Measurements from ENCODE around the gene ZMIZ1. TPM values are rescaled to one million over a fixed set of nuclear protein-coding genes. Genes with fewer than 3 reads are reported as not detected.

Gene ZMIZ1
- total RNA-seq, 1 experiment from 2014 or later: 35.8 TPM

DNA sequence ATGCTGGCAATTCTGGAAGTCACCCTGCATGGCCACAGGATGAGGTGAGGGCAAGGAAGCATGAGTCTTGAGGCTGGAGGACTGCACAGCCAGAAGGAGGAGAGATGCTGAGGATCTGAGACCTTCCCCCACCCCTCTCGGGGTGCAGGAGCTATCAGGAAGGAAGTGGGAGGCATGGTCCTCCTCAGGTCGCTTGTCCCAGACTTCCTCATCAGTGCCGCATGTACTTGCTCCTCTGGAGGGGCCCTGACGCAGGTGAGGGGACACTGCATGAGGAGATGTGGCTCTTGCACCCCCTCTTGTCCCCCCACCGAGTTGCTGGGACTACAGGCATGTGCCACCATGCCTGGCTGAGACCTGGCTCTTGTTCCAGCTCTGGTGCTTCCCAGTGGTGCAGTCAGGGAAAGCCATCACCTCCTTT lies 5.7 kb upstream of the ZMIZ1 start:
- no peak for TF ChIP-seq EZH2 (IDR thresholded peaks at IDR 0.05; ENCODE audit: borderline replicate concordance, low read depth, low read length, poor library complexity, severe bottlenecking)
- TF ChIP-seq, protein P1, sequence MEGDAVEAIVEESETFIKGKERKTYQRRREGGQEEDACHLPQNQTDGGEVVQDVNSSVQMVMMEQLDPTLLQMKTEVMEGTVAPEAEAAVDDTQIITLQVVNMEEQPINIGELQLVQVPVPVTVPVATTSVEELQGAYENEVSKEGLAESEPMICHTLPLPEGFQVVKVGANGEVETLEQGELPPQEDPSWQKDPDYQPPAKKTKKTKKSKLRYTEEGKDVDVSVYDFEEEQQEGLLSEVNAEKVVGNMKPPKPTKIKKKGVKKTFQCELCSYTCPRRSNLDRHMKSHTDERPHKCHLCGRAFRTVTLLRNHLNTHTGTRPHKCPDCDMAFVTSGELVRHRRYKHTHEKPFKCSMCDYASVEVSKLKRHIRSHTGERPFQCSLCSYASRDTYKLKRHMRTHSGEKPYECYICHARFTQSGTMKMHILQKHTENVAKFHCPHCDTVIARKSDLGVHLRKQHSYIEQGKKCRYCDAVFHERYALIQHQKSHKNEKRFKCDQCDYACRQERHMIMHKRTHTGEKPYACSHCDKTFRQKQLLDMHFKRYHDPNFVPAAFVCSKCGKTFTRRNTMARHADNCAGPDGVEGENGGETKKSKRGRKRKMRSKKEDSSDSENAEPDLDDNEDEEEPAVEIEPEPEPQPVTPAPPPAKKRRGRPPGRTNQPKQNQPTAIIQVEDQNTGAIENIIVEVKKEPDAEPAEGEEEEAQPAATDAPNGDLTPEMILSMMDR (conservative IDR thresholded peaks at IDR 0.05; ENCODE audit: low read depth, low read length): no peak
- ChIA-PET CTCF (no interaction called here), POLR2A (ENCODE audit: low non-redundant PET) (no interaction called here)
- H3K9me3 ChIP-seq (ENCODE audit: low read depth, low read length, poor library complexity, severe bottlenecking): no peaks in the 10 kb centered on the region
- no peaks in the 10 kb centered on the region for H3K27me3 ChIP-seq (replicated peaks; ENCODE audit: insufficient read depth, low read depth, low read length, poor library complexity)
- H3K27ac ChIP-seq (ENCODE audit: low read depth, low read length, poor library complexity, severe bottlenecking): no peak overlapping the region
- BruUV-seq (replicated peaks): no TSS peak
- intact Hi-C loops (cut with micrococcal nuclease; ENCODE audit: unreplicated experiment): loop anchor here (10.0 kb wide), 1 partner anchor 398 kb away; no protein-coding TSS in a partner anchor
- no peaks in the 10 kb centered on the region for H3K36me3 ChIP-seq (ENCODE audit: insufficient read depth, low read length, poor library complexity, severe bottlenecking)
- no peak overlapping the region for H3K4me3 ChIP-seq (ENCODE audit: low read depth, low read length, poor library complexity, severe bottlenecking)
- H3K4me1 ChIP-seq (ENCODE audit: insufficient read depth, low read length, poor library complexity, severe bottlenecking): peaks cover 3% of the 10 kb centered on the region
- no peak for DNase-seq (ENCODE audit: low spot score)

DNA sequence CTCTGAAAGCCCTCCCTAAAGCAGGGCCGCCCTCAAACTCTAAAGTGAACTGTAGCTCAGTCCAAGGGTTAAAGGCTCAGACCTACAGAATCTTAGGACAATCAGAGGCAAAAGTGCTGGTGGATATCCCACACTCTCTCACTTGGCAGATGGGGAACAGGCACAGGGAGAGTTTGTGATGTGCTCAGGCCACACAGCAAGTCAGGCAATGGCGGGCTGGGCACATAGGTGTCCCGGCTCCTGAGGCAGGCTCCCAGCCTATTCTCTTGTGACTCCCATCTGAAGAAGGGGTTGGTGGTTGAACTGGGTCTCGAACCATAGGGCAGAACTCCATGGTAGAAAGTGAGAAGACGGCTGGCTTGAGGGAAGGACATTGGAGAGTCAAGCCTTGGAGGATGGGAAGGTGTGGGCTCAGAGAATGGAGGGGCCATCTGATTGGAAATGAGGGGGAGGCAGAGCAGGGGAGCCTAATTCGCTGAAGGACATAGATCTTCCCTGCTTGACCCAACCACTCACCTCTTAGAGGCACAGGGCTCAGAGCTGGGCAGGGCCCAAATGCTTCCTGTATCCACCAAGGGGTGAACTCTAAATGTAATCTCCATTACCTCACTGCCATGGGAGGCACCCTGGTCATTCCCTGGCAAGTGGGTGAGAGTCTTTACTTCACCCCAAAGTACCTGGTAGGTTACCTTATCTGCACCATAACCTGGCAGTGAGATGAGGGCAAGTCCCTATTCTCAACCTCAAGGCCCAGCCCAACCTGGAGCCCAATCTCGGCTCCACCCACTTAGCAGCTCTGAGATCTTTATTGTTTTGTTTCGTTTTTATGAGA lies 4.9 kb upstream of the ZMIZ1 start:
- H3K27ac ChIP-seq (ENCODE audit: low read depth, low read length, poor library complexity, severe bottlenecking): no peak overlapping the region
- BruUV-seq (replicated peaks): no TSS peak
- no peak overlapping the region for H3K4me3 ChIP-seq (ENCODE audit: low read depth, low read length, poor library complexity, severe bottlenecking)
- no peaks in the 10 kb centered on the region for H3K27me3 ChIP-seq (replicated peaks; ENCODE audit: insufficient read depth, low read depth, low read length, poor library complexity)
- intact Hi-C loops (cut with micrococcal nuclease; ENCODE audit: unreplicated experiment): loop anchor here (10.0 kb wide), 1 partner anchor 399 kb away; no protein-coding TSS in a partner anchor
- CTCF ChIA-PET: no interaction called here
- no peaks in the 10 kb centered on the region for H3K9me3 ChIP-seq (ENCODE audit: low read depth, low read length, poor library complexity, severe bottlenecking)
- POLR2A ChIA-PET (ENCODE audit: low non-redundant PET): no interaction called here
- peaks cover 7% of the 10 kb centered on the region for H3K4me1 ChIP-seq (ENCODE audit: insufficient read depth, low read length, poor library complexity, severe bottlenecking)
- no peaks in the 10 kb centered on the region for H3K36me3 ChIP-seq (ENCODE audit: insufficient read depth, low read length, poor library complexity, severe bottlenecking)
- TF ChIP-seq, protein P1 (conservative IDR thresholded peaks at IDR 0.05; ENCODE audit: low read depth, low read length): no peak
- TF ChIP-seq EZH2 (IDR thresholded peaks at IDR 0.05; ENCODE audit: borderline replicate concordance, low read depth, low read length, poor library complexity, severe bottlenecking): no peak
- no peak for DNase-seq (ENCODE audit: low spot score)

DNA sequence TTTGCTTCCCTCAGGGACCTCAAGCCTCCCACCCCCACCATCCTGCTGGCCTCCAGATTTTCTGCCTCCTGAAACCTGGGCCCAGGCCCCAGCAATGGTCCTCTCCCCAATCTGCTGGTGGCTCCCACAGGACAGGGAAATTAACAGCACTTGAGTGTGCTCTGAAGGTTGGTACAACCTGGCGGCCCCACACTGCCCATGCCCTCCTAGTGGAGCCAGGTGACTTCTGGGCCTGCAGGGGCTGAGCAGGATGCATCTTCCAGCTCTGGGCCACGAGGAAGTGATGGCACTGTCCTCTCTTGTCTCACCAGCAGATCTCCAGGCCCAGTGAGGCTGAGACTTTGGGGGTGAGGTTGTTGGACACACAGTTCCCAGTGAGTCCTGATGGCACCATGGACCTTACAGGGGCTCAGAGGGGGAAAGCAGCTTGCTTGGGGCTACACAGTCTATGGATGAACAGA lies 3.6 kb upstream of the ZMIZ1 start:
- Histone ChIP-seq H3K4me3 (ENCODE audit: low read depth, low read length, poor library complexity, severe bottlenecking) (no peak overlapping the region), H3K27me3 (replicated peaks; ENCODE audit: insufficient read depth, low read depth, low read length, poor library complexity) (no peaks in the 10 kb centered on the region), H3K27ac (ENCODE audit: low read depth, low read length, poor library complexity, severe bottlenecking) (no peak overlapping the region), H3K4me1 (ENCODE audit: insufficient read depth, low read length, poor library complexity, severe bottlenecking) (peaks cover 7% of the 10 kb centered on the region), H3K9me3 (ENCODE audit: low read depth, low read length, poor library complexity, severe bottlenecking) (no peaks in the 10 kb centered on the region), H3K36me3 (ENCODE audit: insufficient read depth, low read length, poor library complexity, severe bottlenecking) (no peaks in the 10 kb centered on the region)
- BruUV-seq (replicated peaks): no TSS peak
- ChIA-PET CTCF (no interaction called here), POLR2A (ENCODE audit: low non-redundant PET) (no interaction called here)
- intact Hi-C loops (cut with micrococcal nuclease; ENCODE audit: unreplicated experiment): loop anchor here (5.0 to 10.0 kb wide), 3 partner anchors 93 to 1023 kb away; no protein-coding TSS in a partner anchor
- TF ChIP-seq, protein P1 (conservative IDR thresholded peaks at IDR 0.05; ENCODE audit: low read depth, low read length): no peak
- DNase-seq (ENCODE audit: low spot score): no peak
